ENCODE results near the gene FTO.

The FTO gene

GRCh38 chr16:54143410-54143809 is 439.5 kb downstream of the FTO start:
- no peak overlapping the region for H3K27ac ChIP-seq
- DNase-seq (ENCODE audit: low spot score): no peak
- CTCF ChIA-PET: no interaction called here
- POLR2A ChIA-PET (ENCODE audit: low non-redundant PET): no interaction called here
- TF ChIP-seq CTCF (conservative IDR thresholded peaks at IDR 0.05; ENCODE audit: low read depth): no peak

- DNase-seq (ENCODE audit: low spot score): no peak
- ChIA-PET POLR2A (ENCODE audit: low non-redundant PET) (no interaction called here), CTCF (no interaction called here)
- no peak overlapping the region for H3K27ac ChIP-seq
- TF ChIP-seq CTCF (conservative IDR thresholded peaks at IDR 0.05; ENCODE audit: low read depth): no peak
Observed at GRCh38 chr16:54143934-54144571, 440.1 kb downstream of the FTO start.

GRCh38 chr16:54144572-54144947 is 440.6 kb downstream of the FTO start:
- POLR2A ChIA-PET (ENCODE audit: low non-redundant PET): no interaction called here
- DNase-seq (ENCODE audit: low spot score): no peak

GRCh38 chr16:54145881-54146280 is 441.9 kb downstream of the FTO start:
- ChIA-PET POLR2A (ENCODE audit: low non-redundant PET) (no interaction called here), CTCF (no interaction called here)
- no peak overlapping the region for H3K27ac ChIP-seq
- DNase-seq (ENCODE audit: low spot score): no peak
- no peak for TF ChIP-seq CTCF (conservative IDR thresholded peaks at IDR 0.05; ENCODE audit: low read depth)

More at GRCh38 chr16:54144572-54144947, 440.6 kb downstream of the FTO start:
- no peak overlapping the region for H3K27ac ChIP-seq
- TF ChIP-seq CTCF (conservative IDR thresholded peaks at IDR 0.05; ENCODE audit: low read depth): no peak
- CTCF ChIA-PET: no interaction called here

- DNase-seq (ENCODE audit: low spot score): no peak
- no peak overlapping the region for H3K27ac ChIP-seq
- CTCF ChIA-PET: no interaction called here
- POLR2A ChIA-PET (ENCODE audit: low non-redundant PET): no interaction called here
- TF ChIP-seq CTCF (conservative IDR thresholded peaks at IDR 0.05; ENCODE audit: low read depth): no peak
Observed at GRCh38 chr16:54148974-54149373, 445.0 kb downstream of the FTO start.

GRCh38 chr16:54150861-54151260 is 446.9 kb downstream of the FTO start:
- ChIA-PET POLR2A (ENCODE audit: low non-redundant PET) (no interaction called here), CTCF (interaction anchor here (0.6 kb wide), 1 partner anchor 230 kb away, joined by 3 read pairs; no protein-coding TSS in a partner anchor)
- no peak for DNase-seq (ENCODE audit: low spot score)
- H3K27ac ChIP-seq: no peak overlapping the region
- no peak for TF ChIP-seq CTCF (conservative IDR thresholded peaks at IDR 0.05; ENCODE audit: low read depth)

Measured in RWPE1 (cell line).